ENCODE measurements around the gene PRKAG2.

DNA sequence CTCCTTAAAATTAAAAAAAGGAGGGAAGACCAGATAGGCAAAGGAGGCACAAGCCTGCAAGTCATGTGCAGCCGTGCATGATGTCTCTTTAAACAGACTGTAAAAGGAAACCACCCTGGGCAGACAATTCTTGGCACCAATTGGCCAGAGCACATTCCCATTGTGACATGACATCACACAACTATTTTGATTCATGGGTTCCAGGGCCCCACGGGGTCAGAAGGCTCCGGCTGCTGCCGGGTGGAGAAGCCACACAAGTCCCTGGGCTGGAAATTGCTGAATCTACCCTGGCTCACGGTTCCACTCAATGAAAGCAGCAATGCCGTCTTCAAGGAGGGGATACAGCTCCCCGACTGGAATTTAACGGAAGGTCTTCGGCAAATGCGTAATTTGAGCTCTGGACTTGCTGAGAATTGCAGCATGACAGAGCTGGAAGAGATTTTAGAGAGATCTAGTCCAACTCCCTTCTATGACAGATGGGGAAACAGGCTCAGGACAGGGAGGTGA lies 140.5 kb downstream of the PRKAG2 start:
- TF ChIP-seq, protein P1, sequence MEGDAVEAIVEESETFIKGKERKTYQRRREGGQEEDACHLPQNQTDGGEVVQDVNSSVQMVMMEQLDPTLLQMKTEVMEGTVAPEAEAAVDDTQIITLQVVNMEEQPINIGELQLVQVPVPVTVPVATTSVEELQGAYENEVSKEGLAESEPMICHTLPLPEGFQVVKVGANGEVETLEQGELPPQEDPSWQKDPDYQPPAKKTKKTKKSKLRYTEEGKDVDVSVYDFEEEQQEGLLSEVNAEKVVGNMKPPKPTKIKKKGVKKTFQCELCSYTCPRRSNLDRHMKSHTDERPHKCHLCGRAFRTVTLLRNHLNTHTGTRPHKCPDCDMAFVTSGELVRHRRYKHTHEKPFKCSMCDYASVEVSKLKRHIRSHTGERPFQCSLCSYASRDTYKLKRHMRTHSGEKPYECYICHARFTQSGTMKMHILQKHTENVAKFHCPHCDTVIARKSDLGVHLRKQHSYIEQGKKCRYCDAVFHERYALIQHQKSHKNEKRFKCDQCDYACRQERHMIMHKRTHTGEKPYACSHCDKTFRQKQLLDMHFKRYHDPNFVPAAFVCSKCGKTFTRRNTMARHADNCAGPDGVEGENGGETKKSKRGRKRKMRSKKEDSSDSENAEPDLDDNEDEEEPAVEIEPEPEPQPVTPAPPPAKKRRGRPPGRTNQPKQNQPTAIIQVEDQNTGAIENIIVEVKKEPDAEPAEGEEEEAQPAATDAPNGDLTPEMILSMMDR (IDR thresholded peaks at IDR 0.05; ENCODE audit: insufficient read depth, low read length, poor library complexity, severe bottlenecking) = no peak
- TF ChIP-seq EZH2phosphoT487 (conservative IDR thresholded peaks at IDR 0.05; ENCODE audit: low read length) = no peak
